ENCODE results near the gene BAHCC1. TPM values are rescaled to one million over a fixed set of nuclear protein-coding genes. Genes with fewer than 3 reads are reported as not detected.

Gene BAHCC1
- total and polyA plus RNA-seq, 2 of the 8 experiments (the other 6 are each of a cell fraction or from before 2014, with no cell fraction given): 0.26 to 0.58 TPM

- TF ChIP-seq HDAC6 (IDR thresholded peaks at IDR 0.05; ENCODE audit: low read depth, low read length) (no peak), RBBP5 (IDR thresholded peaks at IDR 0.05; ENCODE audit: borderline replicate concordance, low read depth, low read length) (no peak), EP300 (IDR thresholded peaks at IDR 0.05; ENCODE audit: borderline replicate concordance in 1 of 2, low read depth in 2 of 2, low read length in 2 of 2) (no peak), POU5F1 (IDR thresholded peaks at IDR 0.05; ENCODE audit: low read depth, low read length) (no peak), CBX5 (IDR thresholded peaks at IDR 0.05; ENCODE audit: low read depth, low read length) (no peak), BACH1 (IDR thresholded peaks at IDR 0.05; ENCODE audit: low read length) (peak; percentile 17; the same call in 1 of the 2 replicates), KDM1A (IDR thresholded peaks at IDR 0.05; ENCODE audit: borderline replicate concordance, low read length) (no peak), TEAD4 (IDR thresholded peaks at IDR 0.05; ENCODE audit: low read depth, low read length) (no peak), KDM4A (IDR thresholded peaks at IDR 0.05; ENCODE audit: low read depth, low read length, severe bottlenecking) (no peak), ZNF274 (IDR thresholded peaks at IDR 0.05; ENCODE audit: borderline replicate concordance, extremely low read depth, low read length) (no peak), TCF12 (IDR thresholded peaks at IDR 0.05; ENCODE audit: low read depth, low read length) (no peak), ASH2L (IDR thresholded peaks at IDR 0.05; ENCODE audit: low read length) (no peak), ATF2 (IDR thresholded peaks at IDR 0.05; ENCODE audit: low read length) (no peak), NANOG (IDR thresholded peaks at IDR 0.05; ENCODE audit: insufficient read depth, low read depth, low read length, poor library complexity, severe bottlenecking) (no peak), SIN3A (conservative IDR thresholded peaks at IDR 0.05 in 1 of 2, IDR thresholded peaks at IDR 0.05 in 1 of 2; ENCODE audit: low read depth in 1 of 2, low read length in 2 of 2) (0 out of 4 replicates have a peak, but pooled peaks of 1 of the 2 experiments have one; percentile 51), USF2 (IDR thresholded peaks at IDR 0.05; ENCODE audit: low read length) (no peak), EZH2 (IDR thresholded peaks at IDR 0.05; ENCODE audit: low read depth, low read length, severe bottlenecking) (peak; percentile 27)
Observed at GRCh38 chr17:81409190-81409935, 14.1 kb downstream of the BAHCC1 start (continued).

Measured in H1 (cell line).